Measurements from ENCODE around the gene TNNT3. TPM values are rescaled to one million over a fixed set of nuclear protein-coding genes. Genes with fewer than 3 reads are reported as not detected.

Gene TNNT3
- total RNA-seq, 2 donors from 2014 or later, result 0.72 TPM; not detected in 1

GRCh38 chr11:1934335-1935155 is 15.0 kb downstream of the TNNT3 start:
- Histone ChIP-seq H3K27me3 (no peaks in the 10 kb centered on the region), H3K4me1 (no peaks in the 10 kb centered on the region), H3K9ac (ENCODE audit: low read depth in 2 of 2, low read length in 2 of 2) (no peak overlapping the region), H3K36me3 (no peaks in the 10 kb centered on the region), H3K4me3 (no peak overlapping the region), H3K9me3 (no peaks in the 10 kb centered on the region), H3K27ac (no peak overlapping the region)
- TF ChIP-seq, protein P1, sequence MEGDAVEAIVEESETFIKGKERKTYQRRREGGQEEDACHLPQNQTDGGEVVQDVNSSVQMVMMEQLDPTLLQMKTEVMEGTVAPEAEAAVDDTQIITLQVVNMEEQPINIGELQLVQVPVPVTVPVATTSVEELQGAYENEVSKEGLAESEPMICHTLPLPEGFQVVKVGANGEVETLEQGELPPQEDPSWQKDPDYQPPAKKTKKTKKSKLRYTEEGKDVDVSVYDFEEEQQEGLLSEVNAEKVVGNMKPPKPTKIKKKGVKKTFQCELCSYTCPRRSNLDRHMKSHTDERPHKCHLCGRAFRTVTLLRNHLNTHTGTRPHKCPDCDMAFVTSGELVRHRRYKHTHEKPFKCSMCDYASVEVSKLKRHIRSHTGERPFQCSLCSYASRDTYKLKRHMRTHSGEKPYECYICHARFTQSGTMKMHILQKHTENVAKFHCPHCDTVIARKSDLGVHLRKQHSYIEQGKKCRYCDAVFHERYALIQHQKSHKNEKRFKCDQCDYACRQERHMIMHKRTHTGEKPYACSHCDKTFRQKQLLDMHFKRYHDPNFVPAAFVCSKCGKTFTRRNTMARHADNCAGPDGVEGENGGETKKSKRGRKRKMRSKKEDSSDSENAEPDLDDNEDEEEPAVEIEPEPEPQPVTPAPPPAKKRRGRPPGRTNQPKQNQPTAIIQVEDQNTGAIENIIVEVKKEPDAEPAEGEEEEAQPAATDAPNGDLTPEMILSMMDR (IDR thresholded peaks at IDR 0.05), result no peak
- DNase-seq, result no peak
- intact Hi-C loops (cut with DNase I), result no loop called here

DNA sequence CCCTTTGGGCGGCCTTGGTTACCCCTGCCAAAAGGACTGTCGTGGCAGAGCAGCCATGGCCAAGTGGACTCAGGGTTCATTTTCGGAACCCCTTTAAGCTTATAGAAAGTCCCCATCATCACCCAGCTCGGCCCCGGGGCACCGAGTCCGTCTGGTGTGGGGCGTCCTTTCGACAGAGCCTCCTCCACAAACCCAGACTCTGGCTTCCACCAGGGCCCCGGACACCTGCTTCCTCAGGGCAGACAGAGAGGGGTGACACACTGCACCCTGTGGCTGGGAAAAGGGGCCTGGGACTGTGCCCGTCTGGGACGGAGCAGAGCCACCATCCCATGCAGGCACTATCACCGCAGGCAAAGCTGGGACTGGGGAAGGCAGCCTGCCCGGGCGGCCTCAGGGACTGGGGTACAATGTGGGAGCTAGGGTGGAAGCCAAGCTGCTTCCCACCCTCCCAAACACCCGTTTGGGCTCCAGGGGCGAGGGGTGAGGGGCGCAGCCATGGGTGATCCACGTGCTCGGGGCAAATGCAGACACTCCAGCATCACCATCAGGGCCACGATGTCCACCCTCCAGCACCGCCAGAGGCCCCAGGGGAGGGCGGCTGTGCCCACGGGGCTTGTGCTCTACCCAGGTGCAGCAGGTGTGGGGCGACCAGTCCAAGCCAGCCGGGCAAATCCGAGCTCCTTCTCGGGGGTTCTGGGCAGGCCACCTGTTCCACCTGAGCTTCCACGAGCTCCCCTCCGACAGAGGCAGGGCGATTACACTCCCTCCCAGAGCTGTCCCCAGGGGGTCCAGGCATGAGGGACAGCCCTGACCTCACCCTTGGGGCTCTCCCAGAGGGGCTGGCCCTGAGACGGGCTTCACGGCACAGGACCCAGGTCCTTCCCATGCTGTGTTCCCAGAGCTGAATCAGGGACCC is 15.9 kb downstream of the TNNT3 start:
- no peak for DNase-seq
- H3K4me1 ChIP-seq, result no peaks in the 10 kb centered on the region
- H3K27ac ChIP-seq, result no peak overlapping the region
- H3K36me3 ChIP-seq, result no peaks in the 10 kb centered on the region
- no peak overlapping the region for H3K9ac ChIP-seq (ENCODE audit: low read depth in 2 of 2, low read length in 2 of 2)
- TF ChIP-seq, protein P1 (IDR thresholded peaks at IDR 0.05), result no peak
- H3K9me3 ChIP-seq, result no peaks in the 10 kb centered on the region
- intact Hi-C loops (cut with DNase I), result loop anchor here (2.0 kb wide), 1 partner anchor 21 kb away; no protein-coding TSS in a partner anchor
- H3K4me3 ChIP-seq, result no peak overlapping the region
- no peaks in the 10 kb centered on the region for H3K27me3 ChIP-seq

DNA sequence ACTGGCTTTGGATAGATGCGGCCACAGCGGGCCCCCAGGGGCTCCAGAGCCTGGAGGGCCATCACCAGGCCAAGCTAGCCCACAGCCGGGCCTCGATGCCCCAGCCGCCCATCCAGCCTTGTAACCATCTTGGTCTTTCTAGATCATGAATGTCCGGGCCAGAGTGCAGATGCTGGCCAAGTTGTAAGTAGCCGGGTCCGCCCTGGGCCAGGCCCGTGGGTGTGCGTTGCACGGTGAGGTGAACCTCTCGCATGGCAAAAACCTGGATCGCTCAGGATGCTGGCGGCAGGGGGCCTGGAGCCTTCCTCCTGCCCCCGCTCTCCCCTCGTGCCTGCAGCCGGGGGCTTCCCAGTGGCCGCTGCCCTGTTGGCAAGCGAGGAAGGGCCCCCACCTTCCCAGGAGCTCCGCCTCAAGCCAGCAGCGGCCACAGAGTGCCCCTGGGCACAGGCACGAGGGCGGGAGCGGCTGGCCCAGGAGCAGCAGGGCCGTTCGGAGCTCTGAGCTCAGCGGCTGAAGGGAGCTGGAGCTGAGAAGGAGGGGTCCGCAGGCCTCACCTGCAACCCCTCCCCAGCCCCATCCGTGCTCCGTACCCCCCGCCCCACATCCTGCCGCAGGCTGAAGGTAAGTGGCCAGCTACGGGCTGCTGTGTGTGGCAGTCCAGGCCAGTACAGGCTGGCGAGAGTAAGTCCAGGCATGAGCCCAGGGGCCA is 16.7 kb downstream of the TNNT3 start:
- intact Hi-C loops (cut with DNase I), result loop anchor here (2.0 kb wide), 1 partner anchor 21 kb away; no protein-coding TSS in a partner anchor
- no peak overlapping the region for H3K4me3 ChIP-seq
- H3K27me3 ChIP-seq, result no peaks in the 10 kb centered on the region
- TF ChIP-seq, protein P1 (IDR thresholded peaks at IDR 0.05), result no peak
- H3K4me1 ChIP-seq, result no peaks in the 10 kb centered on the region
- no peaks in the 10 kb centered on the region for H3K36me3 ChIP-seq
- H3K9ac ChIP-seq (ENCODE audit: low read depth in 2 of 2, low read length in 2 of 2), result no peak overlapping the region
- no peak for DNase-seq
- no peaks in the 10 kb centered on the region for H3K9me3 ChIP-seq
- H3K27ac ChIP-seq, result no peak overlapping the region

GRCh38 chr11:1936781-1937615 is 17.5 kb downstream of the TNNT3 start:
- H3K9ac ChIP-seq (ENCODE audit: low read depth in 2 of 2, low read length in 2 of 2), result no peak overlapping the region
- H3K4me3 ChIP-seq, result no peak overlapping the region
- intact Hi-C loops (cut with DNase I), result loop anchor here (2.0 kb wide), 1 partner anchor 22 kb away; no protein-coding TSS in a partner anchor
- no peaks in the 10 kb centered on the region for H3K9me3 ChIP-seq
- TF ChIP-seq, protein P1 (IDR thresholded peaks at IDR 0.05), result no peak
- no peak for DNase-seq
- H3K27me3 ChIP-seq, result no peaks in the 10 kb centered on the region
- no peak overlapping the region for H3K27ac ChIP-seq
- no peaks in the 10 kb centered on the region for H3K36me3 ChIP-seq
- H3K4me1 ChIP-seq, result no peaks in the 10 kb centered on the region
